GM18526 (cell line): ENCODE data around the gene HSD17B8.

Source experiments
- POLR2A ChIP-seq: IDR thresholded peaks from 3 replicates; pipeline ENCODE4 v1.6.1; 2011; ENCODE audit not compliant: insufficient read length; ENCODE audit errors: extremely low read depth

HSD17B8 gene

DNA sequence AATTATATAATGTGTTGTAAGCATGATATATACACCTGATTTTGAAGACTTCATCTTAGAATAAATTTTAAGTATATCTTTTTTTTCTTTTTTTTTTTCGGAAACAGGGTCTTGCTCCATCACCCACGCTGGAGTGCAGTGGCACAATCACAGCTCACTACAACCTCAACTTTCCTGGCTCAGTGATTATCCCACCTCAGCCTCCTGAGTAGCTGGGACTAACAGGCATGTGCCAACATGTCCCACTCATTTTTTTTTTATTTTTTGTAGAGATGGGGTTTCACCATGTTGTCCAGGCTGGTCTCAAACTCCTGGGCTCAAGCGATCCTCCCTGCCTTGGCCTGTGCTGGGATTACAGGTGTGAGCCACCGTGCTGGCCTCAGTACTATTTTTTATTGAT, 50.1 kb downstream of the HSD17B8 start:
- TF ChIP-seq POLR2A = no peak
